Glutamatergic neuron (in vitro differentiated cells): Measurements from ENCODE around the gene BMPR1B. TPM values are rescaled to one million over a fixed set of nuclear protein-coding genes. Genes with fewer than 3 reads are reported as not detected.

ENCODE experiments used
- DNase-seq: peaks from one replicate; pipeline ENCODE4 v3.0.0; 2022
- H3K27ac Mint-ChIP-seq: one replicate; pipeline ENCODE4 v1.8.0; 2020; ENCODE audit warnings: mild to moderate bottlenecking, mixed read lengths, inconsistent platforms; ENCODE audit not compliant: unreplicated experiment
- H3K27me3 Mint-ChIP-seq: one replicate; pipeline ENCODE4 v1.8.0; 2020; ENCODE audit warnings: mild to moderate bottlenecking, moderate library complexity, mixed read lengths, inconsistent platforms; ENCODE audit not compliant: unreplicated experiment
- H3K36me3 Mint-ChIP-seq: one replicate; pipeline ENCODE4 v1.8.0; 2020; ENCODE audit warnings: mild to moderate bottlenecking, mixed read lengths, inconsistent platforms; ENCODE audit not compliant: unreplicated experiment
- H3K4me1 Mint-ChIP-seq: one replicate; pipeline ENCODE4 v1.8.0; 2020; ENCODE audit warnings: mild to moderate bottlenecking, low read depth, mixed read lengths, inconsistent platforms; ENCODE audit not compliant: unreplicated experiment
- H3K4me3 Mint-ChIP-seq: one replicate; pipeline ENCODE4 v1.8.0; 2020; ENCODE audit warnings: mild to moderate bottlenecking, mixed read lengths, inconsistent platforms; ENCODE audit not compliant: unreplicated experiment
- H3K9me3 Mint-ChIP-seq: one replicate; pipeline ENCODE4 v1.8.0; 2020; ENCODE audit warnings: mild to moderate bottlenecking, moderate library complexity, mixed read lengths, inconsistent platforms; ENCODE audit not compliant: unreplicated experiment
- CTCF ChIP-seq: fragments of 200-600 bp; sonication (generic); IDR thresholded peaks from one replicate; pipeline ENCODE4 v1.5.0; 2021; ENCODE audit not compliant: partially characterized antibody, unreplicated experiment
- total RNA-seq: library from RNA; stranded (reverse); fragmentation: NEBNext Ultra II Directional; extraction: Animal tissue kit (Norgen Biotek cat#: 25700); gene quantifications from one replicate; pipeline ENCODE4 v1.2.1, GENCODE V29; 2021; ENCODE audit not compliant: unreplicated experiment

The BMPR1B gene
- total RNA-seq, 1 donor from 2014 or later: 2.4 TPM

GRCh38 chr4:95091272-95091671 is 333.5 kb downstream of the BMPR1B start:
- no peaks in the 10 kb centered on the region for H3K4me1 Mint-ChIP-seq
- no peaks in the 10 kb centered on the region for H3K9me3 Mint-ChIP-seq
- TF ChIP-seq CTCF: no peak
- H3K27ac Mint-ChIP-seq: no peak overlapping the region
- DNase-seq: no peak
- no peaks in the 10 kb centered on the region for H3K27me3 Mint-ChIP-seq
- no peaks in the 10 kb centered on the region for H3K36me3 Mint-ChIP-seq
- H3K4me3 Mint-ChIP-seq: no peak overlapping the region

- Mint-ChIP-seq H3K27ac (no peak overlapping the region), H3K27me3 (no peaks in the 10 kb centered on the region), H3K36me3 (no peaks in the 10 kb centered on the region), H3K4me1 (no peaks in the 10 kb centered on the region), H3K4me3 (no peak overlapping the region), H3K9me3 (no peaks in the 10 kb centered on the region)
- no peak for DNase-seq
- no peak for TF ChIP-seq CTCF
Measured at GRCh38 chr4:95092766-95093165, 335.0 kb downstream of the BMPR1B start.

- no peak overlapping the region for H3K27ac Mint-ChIP-seq
- H3K4me1 Mint-ChIP-seq: no peaks in the 10 kb centered on the region
- no peaks in the 10 kb centered on the region for H3K9me3 Mint-ChIP-seq
- H3K4me3 Mint-ChIP-seq: no peak overlapping the region
- H3K27me3 Mint-ChIP-seq: no peaks in the 10 kb centered on the region
- no peak for DNase-seq
- no peaks in the 10 kb centered on the region for H3K36me3 Mint-ChIP-seq
- TF ChIP-seq CTCF: no peak
Measured at GRCh38 chr4:95093460-95093859, 335.7 kb downstream of the BMPR1B start.

- DNase-seq: no peak
- Mint-ChIP-seq H3K4me1 (no peaks in the 10 kb centered on the region), H3K9me3 (no peaks in the 10 kb centered on the region), H3K4me3 (no peak overlapping the region), H3K27me3 (no peaks in the 10 kb centered on the region), H3K36me3 (no peaks in the 10 kb centered on the region), H3K27ac (no peak overlapping the region)
- no peak for TF ChIP-seq CTCF
Measured at GRCh38 chr4:95093936-95094929, 336.5 kb downstream of the BMPR1B start.

GRCh38 chr4:95095348-95095974 is 337.7 kb downstream of the BMPR1B start:
- DNase-seq: no peak

More at GRCh38 chr4:95095348-95095974, 337.7 kb downstream of the BMPR1B start:
- H3K4me1 Mint-ChIP-seq: no peaks in the 10 kb centered on the region
- no peak overlapping the region for H3K4me3 Mint-ChIP-seq
- TF ChIP-seq CTCF: peak; percentile 45
- no peaks in the 10 kb centered on the region for H3K27me3 Mint-ChIP-seq
- H3K9me3 Mint-ChIP-seq: no peaks in the 10 kb centered on the region
- no peak overlapping the region for H3K27ac Mint-ChIP-seq
- no peaks in the 10 kb centered on the region for H3K36me3 Mint-ChIP-seq
